SK-N-SH treated with all-trans-retinoic acid at 6 μM for 48 hours (cell line): ENCODE data around the gene SEMA5A.

Source experiments
- ATAC-seq: fragments of 200-7000 bp; cut with Tn5 transposase; 3 replicates; pipeline ENCODE4 v1.9.1; 2020; ENCODE audit warnings: mild to moderate bottlenecking, moderate library complexity
- ARNTL ChIP-seq: fragments of 450-650 bp; formaldehyde crosslinking; IDR thresholded peaks from 2 replicates; pipeline ENCODE4 v1.5.0; 2020; ENCODE audit warnings: low read depth, mild to moderate bottlenecking, moderate library complexity, borderline replicate concordance
- BACH2 ChIP-seq: fragments of 250-450 bp; sonication (Bioruptor Pico); IDR thresholded peaks from 2 replicates; pipeline ENCODE4 v1.9.0; 2021; ENCODE audit warnings: mild to moderate bottlenecking, borderline replicate concordance
- CSDC2 ChIP-seq: fragments of 250-450 bp; sonication (Bioruptor Pico); IDR thresholded peaks from 2 replicates; pipeline ENCODE4 v1.5.0; 2020; ENCODE audit warnings: mild to moderate bottlenecking, moderate library complexity
- ESRRG ChIP-seq: fragments of 250-450 bp; sonication (Bioruptor Pico); IDR thresholded peaks from 2 replicates; pipeline ENCODE4 v1.6.1; 2021; ENCODE audit warnings: mild to moderate bottlenecking
- GLIS3 ChIP-seq: fragments of 250-450 bp; sonication (Bioruptor Pico); IDR thresholded peaks from 2 replicates; pipeline ENCODE4 v1.5.0; 2020; ENCODE audit warnings: mild to moderate bottlenecking, moderate library complexity
- ISL1 ChIP-seq: fragments of 250-450 bp; sonication (Bioruptor Pico); IDR thresholded peaks from 2 replicates; pipeline ENCODE4 v2.1.2; 2022; ENCODE audit warnings: mild to moderate bottlenecking, moderate library complexity
- POU6F1 ChIP-seq: fragments of 250-450 bp; sonication (Bioruptor Pico); IDR thresholded peaks from 2 replicates; pipeline ENCODE4 v1.8.0; 2021; ENCODE audit warnings: low read depth, mild to moderate bottlenecking, moderate library complexity, borderline replicate concordance
- PPARA ChIP-seq: fragments of 250-450 bp; sonication (Bioruptor Pico); IDR thresholded peaks from 2 replicates; pipeline ENCODE4 v1.5.0; 2020; ENCODE audit warnings: mild to moderate bottlenecking, borderline replicate concordance
- RARB ChIP-seq: fragments of 250-450 bp; sonication (Bioruptor Pico); IDR thresholded peaks from 2 replicates; pipeline ENCODE4 v1.8.0; 2021; ENCODE audit warnings: mild to moderate bottlenecking, moderate library complexity
- SNAI2 ChIP-seq: fragments of 250-450 bp; sonication (Bioruptor Pico); IDR thresholded peaks from 2 replicates; pipeline ENCODE4 v1.5.0; 2020; ENCODE audit warnings: mild to moderate bottlenecking, moderate library complexity
- TCF4 ChIP-seq: fragments of 250-450 bp; sonication (Bioruptor Pico); IDR thresholded peaks from 2 replicates; pipeline ENCODE4 v1.8.0; 2021; ENCODE audit warnings: mild to moderate bottlenecking, moderate library complexity, borderline replicate concordance
- TOX ChIP-seq: fragments of 250-450 bp; sonication (Bioruptor Pico); IDR thresholded peaks from 2 replicates; pipeline ENCODE4 v1.8.0; 2021; ENCODE audit warnings: mild to moderate bottlenecking, moderate library complexity, borderline replicate concordance
- ZC3H10 ChIP-seq: fragments of 250-450 bp; sonication (Bioruptor Pico); IDR thresholded peaks from 2 replicates; pipeline ENCODE4 v1.5.1; 2021; ENCODE audit warnings: mild to moderate bottlenecking, moderate library complexity
- ZFP3 ChIP-seq: fragments of 250-450 bp; sonication (Bioruptor Pico); IDR thresholded peaks from 2 replicates; pipeline ENCODE4 v1.5.0; 2020; ENCODE audit warnings: mild to moderate bottlenecking, moderate library complexity
- ZFP30 ChIP-seq: fragments of 450-650 bp; formaldehyde crosslinking; IDR thresholded peaks from 2 replicates; pipeline ENCODE4 v1.5.0; 2022; ENCODE audit warnings: mild to moderate bottlenecking, moderate library complexity
- ZNF8 ChIP-seq: fragments of 450-650 bp; formaldehyde crosslinking; IDR thresholded peaks from 2 replicates; pipeline ENCODE4 v1.5.0; 2020; ENCODE audit warnings: mild to moderate bottlenecking, moderate library complexity
- TF ChIP-seq, protein P1 (sequence below): fragments of 250-450 bp; sonication (Bioruptor Pico); IDR thresholded peaks from 2 replicates; pipeline ENCODE4 v1.5.0; 2020; ENCODE audit warnings: mild to moderate bottlenecking, moderate library complexity
- TF ChIP-seq, protein P2 (sequence below): fragments of 250-450 bp; sonication (Bioruptor Pico); IDR thresholded peaks from 2 replicates; pipeline ENCODE4 v1.5.1; 2020; ENCODE audit warnings: low read depth, mild to moderate bottlenecking, moderate library complexity
- TF ChIP-seq, protein P3 (sequence below): fragments of 250-450 bp; sonication (Bioruptor Pico); IDR thresholded peaks from 2 replicates; pipeline ENCODE4 v1.5.1; 2021; ENCODE audit warnings: mild to moderate bottlenecking, moderate library complexity
- TF ChIP-seq, protein P4 (sequence below): fragments of 250-450 bp; sonication (Bioruptor Pico); IDR thresholded peaks from 2 replicates; pipeline ENCODE4 v1.8.0; 2020; ENCODE audit warnings: mild to moderate bottlenecking, moderate library complexity, borderline replicate concordance

The SEMA5A gene

GRCh38 chr5:9052421-9052820 lies 493.5 kb downstream of the SEMA5A start:
- ATAC-seq: no peak
- TF ChIP-seq, protein P1, sequence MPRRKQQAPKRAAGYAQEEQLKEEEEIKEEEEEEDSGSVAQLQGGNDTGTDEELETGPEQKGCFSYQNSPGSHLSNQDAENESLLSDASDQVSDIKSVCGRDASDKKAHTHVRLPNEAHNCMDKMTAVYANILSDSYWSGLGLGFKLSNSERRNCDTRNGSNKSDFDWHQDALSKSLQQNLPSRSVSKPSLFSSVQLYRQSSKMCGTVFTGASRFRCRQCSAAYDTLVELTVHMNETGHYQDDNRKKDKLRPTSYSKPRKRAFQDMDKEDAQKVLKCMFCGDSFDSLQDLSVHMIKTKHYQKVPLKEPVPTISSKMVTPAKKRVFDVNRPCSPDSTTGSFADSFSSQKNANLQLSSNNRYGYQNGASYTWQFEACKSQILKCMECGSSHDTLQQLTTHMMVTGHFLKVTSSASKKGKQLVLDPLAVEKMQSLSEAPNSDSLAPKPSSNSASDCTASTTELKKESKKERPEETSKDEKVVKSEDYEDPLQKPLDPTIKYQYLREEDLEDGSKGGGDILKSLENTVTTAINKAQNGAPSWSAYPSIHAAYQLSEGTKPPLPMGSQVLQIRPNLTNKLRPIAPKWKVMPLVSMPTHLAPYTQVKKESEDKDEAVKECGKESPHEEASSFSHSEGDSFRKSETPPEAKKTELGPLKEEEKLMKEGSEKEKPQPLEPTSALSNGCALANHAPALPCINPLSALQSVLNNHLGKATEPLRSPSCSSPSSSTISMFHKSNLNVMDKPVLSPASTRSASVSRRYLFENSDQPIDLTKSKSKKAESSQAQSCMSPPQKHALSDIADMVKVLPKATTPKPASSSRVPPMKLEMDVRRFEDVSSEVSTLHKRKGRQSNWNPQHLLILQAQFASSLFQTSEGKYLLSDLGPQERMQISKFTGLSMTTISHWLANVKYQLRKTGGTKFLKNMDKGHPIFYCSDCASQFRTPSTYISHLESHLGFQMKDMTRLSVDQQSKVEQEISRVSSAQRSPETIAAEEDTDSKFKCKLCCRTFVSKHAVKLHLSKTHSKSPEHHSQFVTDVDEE (CRISPR knock-in tag): no peak
- TF ChIP-seq BACH2 (CRISPR knock-in tag) (no peak), ESRRG (no peak), ZFP30 (no peak), ISL1 (CRISPR knock-in tag) (peak; percentile 18; the same call in 1 of the 2 replicates)

- TF ChIP-seq PPARA (CRISPR knock-in tag) (no peak), ESRRG (no peak), TOX (CRISPR knock-in tag) (no peak), SNAI2 (CRISPR knock-in tag) (no peak), ZFP3 (CRISPR knock-in tag) (no peak), ARNTL (no peak), RARB (CRISPR knock-in tag) (no peak), POU6F1 (CRISPR knock-in tag) (no peak), BACH2 (CRISPR knock-in tag) (no peak), TCF4 (no peak), ZNF8 (CRISPR knock-in tag) (no peak), ISL1 (CRISPR knock-in tag) (no peak), ZC3H10 (CRISPR knock-in tag) (no peak), CSDC2 (CRISPR knock-in tag) (no peak), GLIS3 (no peak)
- TF ChIP-seq, protein P2, sequence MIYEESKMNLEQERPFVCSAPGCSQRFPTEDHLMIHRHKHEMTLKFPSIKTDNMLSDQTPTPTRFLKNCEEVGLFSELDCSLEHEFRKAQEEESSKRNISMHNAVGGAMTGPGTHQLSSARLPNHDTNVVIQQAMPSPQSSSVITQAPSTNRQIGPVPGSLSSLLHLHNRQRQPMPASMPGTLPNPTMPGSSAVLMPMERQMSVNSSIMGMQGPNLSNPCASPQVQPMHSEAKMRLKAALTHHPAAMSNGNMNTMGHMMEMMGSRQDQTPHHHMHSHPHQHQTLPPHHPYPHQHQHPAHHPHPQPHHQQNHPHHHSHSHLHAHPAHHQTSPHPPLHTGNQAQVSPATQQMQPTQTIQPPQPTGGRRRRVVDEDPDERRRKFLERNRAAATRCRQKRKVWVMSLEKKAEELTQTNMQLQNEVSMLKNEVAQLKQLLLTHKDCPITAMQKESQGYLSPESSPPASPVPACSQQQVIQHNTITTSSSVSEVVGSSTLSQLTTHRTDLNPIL (CRISPR knock-in tag): no peak
- TF ChIP-seq, protein P3, sequence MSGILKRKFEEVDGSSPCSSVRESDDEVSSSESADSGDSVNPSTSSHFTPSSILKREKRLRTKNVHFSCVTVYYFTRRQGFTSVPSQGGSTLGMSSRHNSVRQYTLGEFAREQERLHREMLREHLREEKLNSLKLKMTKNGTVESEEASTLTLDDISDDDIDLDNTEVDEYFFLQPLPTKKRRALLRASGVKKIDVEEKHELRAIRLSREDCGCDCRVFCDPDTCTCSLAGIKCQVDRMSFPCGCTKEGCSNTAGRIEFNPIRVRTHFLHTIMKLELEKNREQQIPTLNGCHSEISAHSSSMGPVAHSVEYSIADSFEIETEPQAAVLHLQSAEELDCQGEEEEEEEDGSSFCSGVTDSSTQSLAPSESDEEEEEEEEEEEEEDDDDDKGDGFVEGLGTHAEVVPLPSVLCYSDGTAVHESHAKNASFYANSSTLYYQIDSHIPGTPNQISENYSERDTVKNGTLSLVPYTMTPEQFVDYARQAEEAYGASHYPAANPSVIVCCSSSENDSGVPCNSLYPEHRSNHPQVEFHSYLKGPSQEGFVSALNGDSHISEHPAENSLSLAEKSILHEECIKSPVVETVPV (CRISPR knock-in tag): no peak
- TF ChIP-seq, protein P4, sequence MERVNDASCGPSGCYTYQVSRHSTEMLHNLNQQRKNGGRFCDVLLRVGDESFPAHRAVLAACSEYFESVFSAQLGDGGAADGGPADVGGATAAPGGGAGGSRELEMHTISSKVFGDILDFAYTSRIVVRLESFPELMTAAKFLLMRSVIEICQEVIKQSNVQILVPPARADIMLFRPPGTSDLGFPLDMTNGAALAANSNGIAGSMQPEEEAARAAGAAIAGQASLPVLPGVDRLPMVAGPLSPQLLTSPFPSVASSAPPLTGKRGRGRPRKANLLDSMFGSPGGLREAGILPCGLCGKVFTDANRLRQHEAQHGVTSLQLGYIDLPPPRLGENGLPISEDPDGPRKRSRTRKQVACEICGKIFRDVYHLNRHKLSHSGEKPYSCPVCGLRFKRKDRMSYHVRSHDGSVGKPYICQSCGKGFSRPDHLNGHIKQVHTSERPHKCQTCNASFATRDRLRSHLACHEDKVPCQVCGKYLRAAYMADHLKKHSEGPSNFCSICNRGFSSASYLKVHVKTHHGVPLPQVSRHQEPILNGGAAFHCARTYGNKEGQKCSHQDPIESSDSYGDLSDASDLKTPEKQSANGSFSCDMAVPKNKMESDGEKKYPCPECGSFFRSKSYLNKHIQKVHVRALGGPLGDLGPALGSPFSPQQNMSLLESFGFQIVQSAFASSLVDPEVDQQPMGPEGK (CRISPR knock-in tag): no peak
- TF ChIP-seq, protein P1 (CRISPR knock-in tag): no peak
- no peak for ATAC-seq
These were observed 494.1 kb downstream of the SEMA5A start for GRCh38 chr5:9051779-9052178.
